ENCODE measurements around the gene SV2C.
"Not testable (repeated sequence)": the region's sequence is repeated elsewhere in the genome, so short reads cannot be mapped to it uniquely, and the experiment has no call there.

DNA sequence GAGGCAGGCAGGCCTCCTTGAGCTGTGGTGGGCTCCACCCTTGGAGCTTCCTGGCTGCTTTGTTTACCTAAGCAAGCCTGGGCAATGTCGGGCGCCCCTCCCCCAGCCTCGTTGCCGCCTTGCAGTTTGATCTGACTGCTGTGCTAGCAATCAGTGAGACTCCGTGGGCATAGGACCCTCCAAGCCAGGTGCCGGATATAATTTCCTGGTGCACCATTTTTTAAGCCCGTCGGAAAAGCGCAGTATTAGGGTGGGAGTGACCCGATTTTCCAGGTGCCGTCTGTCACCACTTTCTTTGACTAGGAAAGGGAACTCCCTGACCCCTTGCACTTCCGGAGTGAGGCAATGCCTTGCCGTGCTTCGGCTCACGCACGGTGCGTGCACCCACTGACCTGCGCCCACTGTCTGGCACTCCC lies 45.4 kb upstream of the SV2C start:
- TF ChIP-seq POLR2A, CTCF (IDR thresholded peaks at IDR 0.05): not testable (repeated sequence)
